Measurements from ENCODE around the gene SIGLEC6.

Gene SIGLEC6

GRCh38 chr19:51549533-51550324 is 18.3 kb upstream of the SIGLEC6 start:
- no peak for DNase-seq
- in situ Hi-C loops (cut with MboI; ENCODE audit: low pct_unique_long_range_greater_than_20kb, low sequenced_read_pairs), result no loop called here

DNA sequence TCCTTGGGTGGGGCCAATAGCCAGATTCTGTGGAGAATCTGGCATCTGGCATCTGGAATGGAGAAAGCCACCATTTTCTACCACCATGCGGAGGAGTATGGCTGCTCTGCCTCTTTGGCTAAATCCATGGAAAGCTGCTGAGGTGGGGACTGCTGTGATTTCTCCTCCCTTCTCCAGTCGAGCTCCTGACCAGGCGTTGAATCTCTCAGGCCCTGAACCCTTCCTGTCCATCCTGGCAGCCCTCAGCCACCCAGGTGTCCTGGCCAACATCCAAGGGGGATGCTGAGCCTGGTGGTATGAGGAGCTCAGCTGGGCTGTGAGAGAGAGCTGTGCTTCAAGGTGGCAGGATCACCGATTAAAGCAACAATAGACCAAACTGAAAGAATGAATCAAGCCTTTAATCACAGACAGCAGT is 17.4 kb upstream of the SIGLEC6 start:
- no peak for DNase-seq
- in situ Hi-C loops (cut with MboI; ENCODE audit: low pct_unique_long_range_greater_than_20kb, low sequenced_read_pairs), result no loop called here

DNA sequence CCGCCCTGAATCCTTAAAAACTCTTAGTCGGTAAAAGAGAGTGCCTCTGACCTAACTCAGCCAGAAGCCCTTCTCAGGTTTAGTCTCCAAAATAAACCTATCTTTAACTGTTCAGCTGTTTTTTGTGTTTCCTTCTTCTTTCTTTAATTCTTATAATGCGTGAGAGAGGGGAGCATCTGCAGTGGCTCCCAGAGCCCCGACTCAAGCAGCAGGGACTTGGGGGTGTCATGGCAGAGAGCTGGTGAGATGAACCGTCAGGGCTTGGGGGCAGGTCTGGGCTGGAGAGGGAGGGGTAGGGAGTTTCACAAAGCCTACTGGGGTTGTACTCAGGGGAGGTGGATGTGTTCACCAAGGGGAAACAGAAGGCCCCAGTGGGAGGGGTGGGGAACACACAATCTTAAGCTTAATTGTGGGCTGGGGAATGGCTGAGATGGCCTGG is 16.8 kb upstream of the SIGLEC6 start:
- in situ Hi-C loops (cut with MboI; ENCODE audit: low pct_unique_long_range_greater_than_20kb, low sequenced_read_pairs), result no loop called here
- DNase-seq, result no peak

DNA sequence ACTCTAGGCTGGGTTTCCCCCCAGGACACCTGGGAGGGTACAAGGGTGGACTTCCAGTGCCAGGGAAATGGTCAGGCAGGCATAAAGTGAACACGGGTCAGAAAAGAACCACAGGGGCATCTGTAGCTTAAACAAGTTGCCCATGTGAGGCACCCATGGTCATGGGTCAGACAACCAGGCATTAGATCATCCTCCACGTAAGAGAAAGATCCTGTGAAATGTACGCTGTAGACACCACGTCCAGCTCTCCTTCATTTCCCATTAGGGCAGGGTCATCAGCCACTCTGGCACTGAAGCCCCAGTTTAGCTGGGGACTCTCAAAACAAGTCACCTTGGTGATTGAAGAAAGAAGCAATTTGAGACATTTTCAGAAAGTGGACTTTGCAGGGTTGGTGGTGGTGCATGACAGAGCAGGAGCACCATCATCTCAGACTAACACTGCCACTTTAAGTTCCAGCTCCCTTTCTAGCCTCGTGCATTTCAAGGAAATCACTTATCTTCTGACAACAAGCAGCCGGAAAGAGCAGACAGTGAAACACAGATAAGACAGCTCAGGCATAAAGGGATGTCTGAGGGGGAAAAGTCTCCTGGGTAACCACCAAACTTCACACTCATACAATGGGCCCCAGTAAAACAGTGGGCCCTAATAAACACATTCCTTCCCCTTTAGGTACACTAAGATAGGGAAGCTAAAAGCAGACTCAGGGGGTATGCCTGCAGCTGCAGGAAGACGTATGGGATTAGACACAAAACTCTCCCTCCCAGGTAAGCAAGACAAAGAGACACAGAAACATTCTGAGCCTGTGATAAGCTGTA is 16.1 kb upstream of the SIGLEC6 start:
- DNase-seq, result peak; percentile 97
- in situ Hi-C loops (cut with MboI; ENCODE audit: low pct_unique_long_range_greater_than_20kb, low sequenced_read_pairs), result no loop called here

- peak; percentile 99 for DNase-seq
- in situ Hi-C loops (cut with MboI; ENCODE audit: low pct_unique_long_range_greater_than_20kb, low sequenced_read_pairs), result no loop called here
Observed at GRCh38 chr19:51546650-51547396, 15.4 kb upstream of the SIGLEC6 start.

DNA sequence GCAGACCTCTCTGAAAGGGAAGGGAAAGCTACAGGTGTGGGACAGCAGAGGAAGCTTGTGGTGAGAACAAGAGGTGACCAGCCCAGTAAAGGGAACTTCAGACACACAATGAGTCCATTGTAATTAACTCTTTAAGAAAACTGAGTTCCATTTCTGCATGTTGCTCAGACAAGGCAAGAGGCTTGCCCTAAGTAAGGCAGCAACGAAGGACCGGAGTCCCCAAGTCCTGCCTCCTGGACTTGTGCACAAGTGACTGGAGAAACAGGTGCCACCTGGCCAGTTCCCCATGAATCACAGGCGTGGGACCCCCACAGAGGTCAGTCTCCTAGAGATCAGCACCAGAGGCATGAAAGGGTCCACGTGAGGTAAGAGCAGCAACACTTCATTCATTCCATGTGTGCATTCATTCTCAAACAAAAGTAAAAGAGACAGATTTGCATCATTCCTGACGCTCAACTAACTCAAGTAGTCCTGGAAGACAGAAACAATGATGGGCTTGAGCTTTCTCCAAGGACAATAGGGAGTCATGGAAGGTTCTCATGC is 14.7 kb upstream of the SIGLEC6 start:
- in situ Hi-C loops (cut with MboI; ENCODE audit: low pct_unique_long_range_greater_than_20kb, low sequenced_read_pairs), result no loop called here

GRCh38 chr19:51544038-51544437 is 12.6 kb upstream of the SIGLEC6 start:
- in situ Hi-C loops (cut with MboI; ENCODE audit: low pct_unique_long_range_greater_than_20kb, low sequenced_read_pairs), result no loop called here
- no peak for DNase-seq

More for the DNA sequence above, 14.7 kb upstream of the SIGLEC6 start:
- DNase-seq, result peak; percentile 40

GRCh38 chr19:51542699-51543098 is 11.2 kb upstream of the SIGLEC6 start:
- in situ Hi-C loops (cut with MboI; ENCODE audit: low pct_unique_long_range_greater_than_20kb, low sequenced_read_pairs), result no loop called here
- DNase-seq, result no peak

- no peak for DNase-seq
- in situ Hi-C loops (cut with MboI; ENCODE audit: low pct_unique_long_range_greater_than_20kb, low sequenced_read_pairs), result no loop called here
Observed at GRCh38 chr19:51541458-51542357, 10.2 kb upstream of the SIGLEC6 start.

DNA sequence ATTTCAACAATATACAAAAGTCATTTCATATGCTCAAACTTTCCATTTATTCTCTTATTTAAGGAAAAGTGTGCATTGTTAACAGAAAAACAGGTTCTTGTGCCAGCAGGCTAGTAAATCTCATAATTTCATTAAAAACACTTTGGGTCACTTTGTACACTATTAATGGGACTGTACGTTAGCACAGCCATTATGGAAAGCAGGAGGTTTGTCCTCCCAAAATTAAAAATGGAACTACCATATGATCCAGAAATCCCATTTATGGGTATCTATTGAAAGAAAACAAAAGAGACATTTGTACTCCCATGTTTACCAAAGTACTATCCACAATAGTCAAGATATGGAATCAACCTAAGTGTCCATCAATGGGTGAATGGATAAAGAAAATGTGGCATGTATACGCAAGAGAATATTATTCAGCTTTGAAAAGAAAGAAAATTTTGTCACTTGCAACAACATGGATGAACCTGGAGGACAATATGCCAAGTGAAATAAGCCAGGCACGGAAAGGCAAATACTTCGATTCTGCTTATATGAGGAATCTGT is 8.4 kb upstream of the SIGLEC6 start:
- no peak for DNase-seq
- in situ Hi-C loops (cut with MboI; ENCODE audit: low pct_unique_long_range_greater_than_20kb, low sequenced_read_pairs), result no loop called here

DNA sequence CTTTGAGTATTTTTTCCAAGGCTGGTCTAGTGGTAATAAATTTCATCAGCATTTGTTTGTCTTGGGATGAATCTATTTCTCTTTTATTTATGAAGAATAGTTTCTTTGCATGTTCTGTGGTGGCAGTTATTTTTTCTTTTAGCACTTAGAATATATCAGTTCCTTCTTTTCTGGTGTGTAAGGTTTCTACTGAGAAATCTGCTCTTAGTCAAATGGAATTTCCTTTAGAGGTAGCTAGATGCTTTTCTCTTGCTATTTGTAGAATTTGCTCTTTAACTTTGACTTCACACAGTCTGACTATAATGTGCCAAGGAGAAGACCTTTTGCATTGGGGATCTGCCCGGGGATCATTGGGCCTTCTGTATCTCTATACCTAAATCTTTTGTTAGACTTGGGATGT is 4.1 kb upstream of the SIGLEC6 start:
- in situ Hi-C loops (cut with MboI; ENCODE audit: low pct_unique_long_range_greater_than_20kb, low sequenced_read_pairs), result no loop called here
- DNase-seq, result no peak

DNA sequence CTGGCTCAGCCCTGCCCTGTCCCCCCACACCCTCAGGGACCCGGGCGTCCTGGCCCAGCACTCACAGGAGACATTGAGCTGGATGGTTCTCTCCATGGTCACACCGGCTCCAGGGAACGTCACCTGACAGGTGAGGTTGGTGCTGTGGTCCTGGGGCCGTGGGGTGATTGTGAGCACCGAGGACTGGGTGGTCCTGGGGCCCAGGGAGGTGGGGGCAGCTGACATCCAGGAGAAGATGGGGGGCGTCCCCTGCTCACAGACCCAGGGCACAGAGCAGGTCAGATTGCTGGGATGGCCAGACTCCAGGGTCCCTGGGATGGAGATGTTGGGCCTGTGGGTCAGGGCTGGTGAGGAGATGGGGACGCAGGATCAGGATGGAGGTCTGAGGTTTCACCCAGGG is 854 bp downstream of the SIGLEC6 start:
- in situ Hi-C loops (cut with MboI; ENCODE audit: low pct_unique_long_range_greater_than_20kb, low sequenced_read_pairs), result no loop called here

GRCh38 chr19:51529301-51529700 is 2.2 kb downstream of the SIGLEC6 start:
- in situ Hi-C loops (cut with MboI; ENCODE audit: low pct_unique_long_range_greater_than_20kb, low sequenced_read_pairs), result no loop called here

More for the DNA sequence above, 854 bp downstream of the SIGLEC6 start:
- DNase-seq, result no peak

DNA sequence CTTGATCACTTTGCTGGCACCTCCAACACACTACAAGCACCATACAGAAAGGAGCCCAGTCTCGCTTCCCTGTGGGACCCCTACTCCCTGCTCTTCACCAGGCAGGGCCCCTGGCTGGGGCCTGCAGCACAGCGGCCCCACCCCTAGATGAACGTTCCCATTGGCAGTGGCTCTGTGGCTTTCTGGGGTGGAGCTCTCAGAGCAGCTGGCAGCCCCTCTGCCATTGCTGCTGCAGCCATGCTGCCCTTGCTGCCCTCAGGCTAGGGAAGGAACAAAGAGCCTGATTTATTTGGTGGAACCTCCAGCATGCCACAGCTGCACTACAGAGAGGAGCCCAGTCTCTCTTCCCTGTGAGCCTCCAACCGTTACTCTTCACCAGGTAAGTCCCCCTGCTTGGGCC is 5.8 kb downstream of the SIGLEC6 start:
- in situ Hi-C loops (cut with MboI; ENCODE audit: low pct_unique_long_range_greater_than_20kb, low sequenced_read_pairs), result no loop called here
- DNase-seq, result no peak

More at GRCh38 chr19:51529301-51529700, 2.2 kb downstream of the SIGLEC6 start:
- no peak for DNase-seq

DNA sequence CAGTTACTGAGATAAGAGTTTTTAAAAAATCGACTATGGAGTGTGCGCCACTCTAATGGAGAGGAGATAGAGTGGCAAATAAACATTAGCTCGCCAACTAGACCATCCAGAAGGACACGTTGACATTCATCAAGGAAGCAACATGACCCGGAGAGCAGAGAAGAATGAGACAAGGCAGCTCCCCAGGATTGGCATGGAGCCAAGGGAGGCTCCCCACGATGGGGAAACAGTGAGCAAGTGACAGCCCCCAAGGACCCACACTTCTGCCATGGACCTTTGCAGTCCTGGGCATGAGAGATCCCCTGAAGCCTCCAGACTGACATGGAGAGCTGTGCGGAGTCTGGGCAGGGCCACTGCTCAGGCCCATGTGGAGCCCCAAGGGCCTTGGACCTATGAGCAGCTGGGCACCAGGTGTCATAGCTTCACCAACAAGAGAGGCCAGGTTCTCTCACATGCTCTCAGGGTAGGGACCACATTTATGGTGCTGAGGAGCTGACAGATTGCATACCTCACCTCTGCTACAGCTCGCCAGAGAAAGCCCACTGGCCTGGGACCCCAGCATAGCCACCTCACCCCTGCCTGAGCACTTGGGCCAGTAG is 6.7 kb downstream of the SIGLEC6 start:
- in situ Hi-C loops (cut with MboI; ENCODE audit: low pct_unique_long_range_greater_than_20kb, low sequenced_read_pairs), result no loop called here
- no peak for DNase-seq

DNA sequence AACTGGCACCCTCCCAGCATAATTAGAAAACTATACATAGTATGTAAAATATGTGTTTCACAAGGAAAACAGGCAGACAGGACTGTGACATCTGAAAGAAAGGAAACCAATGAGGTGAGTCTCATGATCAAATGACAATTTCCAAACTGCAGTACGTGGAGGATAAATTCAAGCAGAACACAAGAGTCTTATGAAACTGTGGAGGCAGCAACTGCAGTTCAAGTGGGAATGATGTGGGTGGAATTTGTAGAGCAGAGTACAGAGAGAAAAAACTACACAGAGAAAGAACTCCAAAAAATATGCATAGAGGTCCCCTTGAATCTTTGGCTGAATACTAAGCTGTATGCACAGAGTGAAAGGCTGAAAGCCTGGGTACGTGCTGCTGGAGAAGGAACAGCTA is 9.7 kb downstream of the SIGLEC6 start:
- DNase-seq, result no peak
- in situ Hi-C loops (cut with MboI; ENCODE audit: low pct_unique_long_range_greater_than_20kb, low sequenced_read_pairs), result no loop called here

- no peak for DNase-seq
- in situ Hi-C loops (cut with MboI; ENCODE audit: low pct_unique_long_range_greater_than_20kb, low sequenced_read_pairs), result no loop called here
Observed at GRCh38 chr19:51521357-51521756, 10.1 kb downstream of the SIGLEC6 start.

- in situ Hi-C loops (cut with MboI; ENCODE audit: low pct_unique_long_range_greater_than_20kb, low sequenced_read_pairs), result no loop called here
- no peak for DNase-seq
Observed at GRCh38 chr19:51520728-51521127, 10.7 kb downstream of the SIGLEC6 start.
